GM10248 (cell line): ENCODE results near the gene MORN1.

Experiments
- CTCF ChIA-PET: fragments of 300-600 bp; sonication (Branson Sonifier 250); formaldehyde crosslinking; extraction: SDS; loops from one replicate; lab custom pipeline; 2021; ENCODE audit warnings: antibody characterized with exemption; lab: Yijun Ruan, JAX
- POLR2A ChIA-PET: fragments of 350-650 bp; sonication (Branson Sonifier 250); formaldehyde crosslinking; extraction: SDS; loops from one replicate; lab custom pipeline; 2020; ENCODE audit warnings: antibody characterized with exemption; lab: Yijun Ruan, JAX
- DNase-seq: peaks from one replicate; pipeline ENCODE4 v3.0.0; 2012; ENCODE audit errors: extremely low spot score
- CTCF ChIP-seq: IDR thresholded peaks from 2 replicates; pipeline ENCODE4 v1.5.1; 2012; ENCODE audit warnings: mild to moderate bottlenecking, low read depth; ENCODE audit errors: extremely low read depth, missing control alignments, control extremely low read depth

MORN1 gene

GRCh38 chr1:2407991-2408275 lies 16.6 kb upstream of the MORN1 start:
- POLR2A ChIA-PET: interaction anchor here (1.8 kb wide), 1 partner anchor 16 kb away, joined by 9 read pairs; the partner anchor contains the start of genes MORN1 and RER1
- TF ChIP-seq CTCF: no peak
- DNase-seq: no peak
- CTCF ChIA-PET: interaction anchor here (0.6 to 1.6 kb wide), 6 partner anchors 11 to 154 kb away, joined by 3 to 7 read pairs (median 3); partner anchors contain the start of genes MORN1 and RER1

DNA sequence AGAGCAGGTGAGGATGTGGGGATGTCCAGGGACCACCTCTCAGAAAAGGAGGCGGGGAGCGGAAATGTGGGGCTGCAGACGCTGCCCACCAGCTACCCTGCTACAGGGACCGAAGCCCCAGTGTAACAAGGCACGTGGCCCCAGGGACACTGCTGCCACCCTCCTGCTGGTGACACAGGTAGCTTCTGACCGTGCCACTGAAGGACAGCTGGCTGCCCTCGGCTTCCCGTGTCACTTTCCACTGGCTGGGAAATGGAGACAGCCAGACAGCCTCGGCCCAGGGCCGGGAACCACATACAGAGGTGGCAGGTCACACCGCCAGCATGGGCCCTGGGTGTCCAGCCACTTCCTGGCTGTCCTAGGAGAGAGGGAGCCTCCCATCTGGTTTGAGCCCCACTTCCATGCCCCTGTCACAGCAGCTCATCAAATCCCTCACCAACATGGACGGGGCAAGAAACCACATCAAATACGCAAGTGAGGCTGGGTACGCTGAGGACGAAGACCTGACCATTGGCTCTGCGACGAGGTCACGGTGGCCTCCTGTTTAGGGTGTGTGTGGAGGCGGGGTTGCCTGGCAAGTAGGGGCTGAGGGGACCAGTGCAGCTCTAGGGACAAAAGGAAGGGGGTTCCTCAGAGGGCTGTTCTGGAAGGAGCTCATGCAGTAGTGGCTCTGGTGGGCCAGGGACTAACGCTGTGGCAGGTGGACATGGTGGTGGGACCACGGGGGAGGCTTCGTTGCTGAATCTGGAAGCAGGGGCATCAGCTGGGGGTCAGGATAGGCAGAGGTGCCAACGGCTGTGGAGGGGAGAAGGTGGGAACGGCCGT lies 16.0 kb upstream of the MORN1 start:
- no peak for TF ChIP-seq CTCF
- no peak for DNase-seq
- CTCF ChIA-PET: interaction anchor here (1.0 to 1.6 kb wide), 7 partner anchors 11 to 155 kb away, joined by 3 to 7 read pairs (median 3); no protein-coding TSS in a partner anchor
- POLR2A ChIA-PET: interaction anchor here (1.8 kb wide), 1 partner anchor 16 kb away, joined by 9 read pairs; the partner anchor contains the start of genes MORN1 and RER1

DNA sequence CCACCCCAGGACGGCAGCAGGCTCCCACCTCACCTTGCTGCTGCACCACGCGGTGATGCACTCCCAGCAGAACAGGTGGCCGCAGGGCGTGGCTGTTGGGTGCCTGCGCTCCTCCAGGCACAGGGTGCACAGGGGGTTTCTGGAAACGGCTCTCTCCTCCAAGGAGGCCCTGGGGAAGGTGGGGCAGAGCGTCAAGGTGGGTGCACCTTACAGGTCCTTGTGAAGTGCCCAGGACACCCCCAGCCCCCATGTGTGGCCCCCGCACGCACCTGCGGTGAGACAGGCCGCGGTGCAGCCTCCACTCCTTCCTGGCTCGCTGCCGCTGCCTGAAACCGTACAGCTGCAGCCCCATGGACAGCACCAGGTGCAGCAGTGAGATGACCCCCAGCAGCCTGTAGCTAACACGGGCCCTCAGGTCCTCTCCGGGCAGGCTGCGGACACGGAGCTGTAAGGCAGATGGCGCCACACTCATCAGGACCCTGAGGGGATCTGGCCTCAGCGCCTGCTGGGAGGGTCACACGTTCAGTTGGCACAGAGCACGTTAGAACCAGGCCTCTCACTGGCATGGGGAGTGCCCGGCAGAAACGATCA lies 15.2 kb upstream of the MORN1 start:
- ChIA-PET POLR2A (interaction anchor here (1.8 kb wide), 1 partner anchor 15 kb away, joined by 9 read pairs; the partner anchor contains the start of genes MORN1 and RER1), CTCF (interaction anchor here (1.0 to 1.6 kb wide), 5 partner anchors 10 to 94 kb away, joined by 3 to 7 read pairs (median 3); no protein-coding TSS in a partner anchor)
- DNase-seq: no peak
- no peak for TF ChIP-seq CTCF

DNA sequence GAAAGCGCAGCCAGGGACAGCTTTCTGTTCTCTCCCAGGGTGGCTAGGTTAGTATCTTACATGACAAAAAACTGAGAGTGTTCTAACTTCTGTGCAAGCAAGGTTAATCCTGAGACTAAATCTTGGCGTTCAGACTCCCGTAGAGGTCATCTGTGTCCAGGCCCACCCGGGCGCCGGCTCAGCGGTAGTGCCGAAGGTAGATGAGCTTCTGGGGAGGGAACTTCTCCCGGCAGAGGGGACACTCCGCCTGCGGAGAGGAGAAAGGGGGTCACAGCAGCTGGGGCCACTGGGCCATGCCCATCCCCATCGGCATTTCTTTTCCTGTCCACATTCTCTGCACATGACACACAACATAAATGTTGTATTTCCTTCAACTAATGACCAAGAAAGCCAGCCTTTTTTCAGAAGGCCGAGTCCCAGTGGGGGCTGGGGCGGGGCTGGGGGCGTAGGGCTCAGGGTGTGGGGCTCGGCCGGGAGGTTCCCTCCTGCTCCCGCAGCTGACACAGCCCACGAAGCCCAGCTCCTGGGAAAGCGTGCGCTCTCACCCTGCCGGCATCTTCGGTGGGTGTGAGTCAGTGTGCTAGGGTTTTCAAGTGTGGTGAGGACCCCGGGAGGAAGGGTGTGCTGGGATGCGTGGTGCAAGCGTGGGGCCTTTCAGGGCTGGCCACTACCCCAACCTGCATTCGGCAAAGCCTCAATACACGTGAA lies 14.4 kb upstream of the MORN1 start:
- TF ChIP-seq CTCF: no peak
- POLR2A ChIA-PET: no interaction called here
- CTCF ChIA-PET: no interaction called here
- no peak for DNase-seq

DNA sequence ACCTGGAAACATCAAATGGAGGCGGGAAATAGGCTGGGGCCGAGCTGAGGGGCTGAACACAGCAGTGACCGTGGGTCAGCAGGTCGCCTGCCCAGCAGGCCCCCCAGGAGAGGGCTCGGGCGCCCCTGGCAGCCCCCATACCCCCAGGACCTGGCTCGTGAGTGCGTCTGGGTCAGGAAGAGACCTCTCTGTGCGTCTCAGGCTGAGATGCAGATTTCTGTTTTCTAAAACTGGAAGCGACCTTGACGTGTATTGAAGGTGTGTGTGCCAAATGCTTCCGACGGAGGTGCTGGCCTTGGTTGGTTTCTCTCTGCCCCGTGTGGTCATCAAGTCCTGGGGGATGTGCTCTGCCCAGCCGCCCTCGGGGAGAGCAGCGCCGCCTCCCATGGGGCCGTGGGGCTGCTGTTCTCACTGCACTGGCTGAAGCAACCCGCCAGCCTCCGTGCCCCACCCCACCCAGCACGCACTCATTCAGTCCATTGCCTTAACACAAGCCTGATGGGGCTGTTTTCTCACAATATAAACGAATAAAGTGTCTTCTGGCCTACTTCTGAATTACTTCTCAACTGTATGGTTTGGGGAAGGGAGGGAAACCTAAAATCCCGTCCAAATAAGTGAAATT lies 13.6 kb upstream of the MORN1 start:
- ChIA-PET CTCF (no interaction called here), POLR2A (no interaction called here)
- DNase-seq: no peak
- no peak for TF ChIP-seq CTCF
